Measurements from ENCODE around the gene FSTL3. TPM values are rescaled to one million over a fixed set of nuclear protein-coding genes. Genes with fewer than 3 reads are reported as not detected.
"Not testable (repeated sequence)": the region's sequence is repeated elsewhere in the genome, so short reads cannot be mapped to it uniquely, and the experiment has no call there.

FSTL3 gene
- total RNA-seq, 2 experiments from 2014 or later = 2.5 to 3.0 TPM

GRCh38 chr19:719636-720344, 43.6 kb downstream of the FSTL3 start:
- H3K9me3 Mint-ChIP-seq = peaks cover 8% of the 10 kb centered on the region
- peaks cover 7% of the 10 kb centered on the region for H3K27me3 Mint-ChIP-seq
- no peaks in the 10 kb centered on the region for H3K36me3 Mint-ChIP-seq (ENCODE audit: low read depth)
- DNase-seq = no peak
- no peak overlapping the region for H3K27ac Mint-ChIP-seq
- H3K4me1 Mint-ChIP-seq = no peaks in the 10 kb centered on the region
- POLR2A ChIA-PET = no interaction called here
- H3K4me3 Mint-ChIP-seq = no peak overlapping the region
- CTCF ChIA-PET = no interaction called here

- no peak for DNase-seq
- Mint-ChIP-seq H3K27ac (no peak overlapping the region), H3K4me3 (no peak overlapping the region), H3K36me3 (ENCODE audit: low read depth) (no peaks in the 10 kb centered on the region), H3K4me1 (no peaks in the 10 kb centered on the region), H3K27me3 (peaks cover 7% of the 10 kb centered on the region), H3K9me3 (peaks cover 4% of the 10 kb centered on the region)
- ChIA-PET POLR2A (no interaction called here), CTCF (no interaction called here)
Observed at GRCh38 chr19:720345-721160, 44.4 kb downstream of the FSTL3 start.

- H3K9me3 Mint-ChIP-seq = no peaks in the 10 kb centered on the region
Observed at GRCh38 chr19:722553-723101, 46.4 kb downstream of the FSTL3 start.

GRCh38 chr19:723247-723646, 47.1 kb downstream of the FSTL3 start:
- Mint-ChIP-seq H3K9me3 (no peaks in the 10 kb centered on the region), H3K36me3 (ENCODE audit: low read depth) (no peaks in the 10 kb centered on the region), H3K4me1 (no peaks in the 10 kb centered on the region), H3K4me3 (no peak overlapping the region), H3K27me3 (peaks cover 7% of the 10 kb centered on the region), H3K27ac (no peak overlapping the region)
- CTCF ChIA-PET = interaction anchor here (0.9 kb wide), 1 partner anchor 11 kb away, joined by 3 read pairs; no protein-coding TSS in a partner anchor
- DNase-seq = no peak
- POLR2A ChIA-PET = no interaction called here

More at GRCh38 chr19:722553-723101, 46.4 kb downstream of the FSTL3 start:
- Mint-ChIP-seq H3K4me1 (no peaks in the 10 kb centered on the region), H3K4me3 (no peak overlapping the region), H3K36me3 (ENCODE audit: low read depth) (no peaks in the 10 kb centered on the region), H3K27me3 (peaks cover 7% of the 10 kb centered on the region), H3K27ac (no peak overlapping the region)
- ChIA-PET CTCF (no interaction called here), POLR2A (no interaction called here)
- DNase-seq = no peak

GRCh38 chr19:723714-724113, 47.5 kb downstream of the FSTL3 start:
- H3K4me1 Mint-ChIP-seq = no peaks in the 10 kb centered on the region
- ChIA-PET CTCF (interaction anchor here (0.9 kb wide), 1 partner anchor 10 kb away, joined by 3 read pairs; no protein-coding TSS in a partner anchor), POLR2A (no interaction called here)
- H3K4me3 Mint-ChIP-seq = no peak overlapping the region
- no peaks in the 10 kb centered on the region for H3K9me3 Mint-ChIP-seq
- no peak for DNase-seq
- no peaks in the 10 kb centered on the region for H3K36me3 Mint-ChIP-seq (ENCODE audit: low read depth)
- H3K27me3 Mint-ChIP-seq = peaks cover 4% of the 10 kb centered on the region
- H3K27ac Mint-ChIP-seq = no peak overlapping the region

- ChIA-PET POLR2A (no interaction called here), CTCF (no interaction called here)
- Mint-ChIP-seq H3K27ac (no peak overlapping the region), H3K36me3 (ENCODE audit: low read depth) (no peaks in the 10 kb centered on the region), H3K9me3 (no peaks in the 10 kb centered on the region), H3K27me3 (peaks cover 3% of the 10 kb centered on the region), H3K4me3 (no peak overlapping the region), H3K4me1 (no peaks in the 10 kb centered on the region)
- no peak for DNase-seq
Observed at GRCh38 chr19:725461-726089, 49.4 kb downstream of the FSTL3 start.

- no peaks in the 10 kb centered on the region for H3K27me3 Mint-ChIP-seq
- DNase-seq = no peak
- no peaks in the 10 kb centered on the region for H3K9me3 Mint-ChIP-seq
- CTCF ChIA-PET = no interaction called here
- POLR2A ChIA-PET = no interaction called here
- H3K4me3 Mint-ChIP-seq = no peak overlapping the region
- no peaks in the 10 kb centered on the region for H3K4me1 Mint-ChIP-seq
- H3K36me3 Mint-ChIP-seq (ENCODE audit: low read depth) = no peaks in the 10 kb centered on the region
- H3K27ac Mint-ChIP-seq = no peak overlapping the region
Observed at GRCh38 chr19:726993-727956, 51.1 kb downstream of the FSTL3 start.

GRCh38 chr19:728011-728410, 51.8 kb downstream of the FSTL3 start:
- Mint-ChIP-seq H3K27me3 (no peaks in the 10 kb centered on the region), H3K27ac (no peak overlapping the region), H3K4me1 (peaks cover 7% of the 10 kb centered on the region), H3K36me3 (ENCODE audit: low read depth) (no peaks in the 10 kb centered on the region), H3K4me3 (no peak overlapping the region), H3K9me3 (no peaks in the 10 kb centered on the region)
- DNase-seq = no peak
- ChIA-PET CTCF (no interaction called here), POLR2A (no interaction called here)

- H3K9me3 Mint-ChIP-seq; H3K27ac Mint-ChIP-seq; CTCF ChIA-PET; POLR2A ChIA-PET; H3K36me3 Mint-ChIP-seq (ENCODE audit: low read depth); H3K4me3 Mint-ChIP-seq; DNase-seq; H3K27me3 Mint-ChIP-seq: not testable (repeated sequence)
- peaks cover 16% of the 10 kb centered on the region for H3K4me1 Mint-ChIP-seq
Observed at GRCh38 chr19:729564-729963, 53.4 kb downstream of the FSTL3 start.

GRCh38 chr19:729965-730668, 53.9 kb downstream of the FSTL3 start:
- Mint-ChIP-seq H3K27ac (no peak overlapping the region), H3K36me3 (ENCODE audit: low read depth) (no peaks in the 10 kb centered on the region), H3K27me3 (no peaks in the 10 kb centered on the region), H3K4me1 (peaks cover 16% of the 10 kb centered on the region), H3K9me3 (no peaks in the 10 kb centered on the region), H3K4me3 (no peak overlapping the region)
- no peak for DNase-seq
- ChIA-PET POLR2A (no interaction called here), CTCF (no interaction called here)

GRCh38 chr19:731000-731399, 54.8 kb downstream of the FSTL3 start:
- no peaks in the 10 kb centered on the region for H3K27me3 Mint-ChIP-seq
- H3K36me3 Mint-ChIP-seq (ENCODE audit: low read depth) = no peaks in the 10 kb centered on the region
- H3K4me1 Mint-ChIP-seq = peaks cover 16% of the 10 kb centered on the region
- H3K27ac Mint-ChIP-seq = no peak overlapping the region
- ChIA-PET CTCF (no interaction called here), POLR2A (no interaction called here)
- H3K9me3 Mint-ChIP-seq = no peaks in the 10 kb centered on the region
- H3K4me3 Mint-ChIP-seq = no peak overlapping the region
- DNase-seq = no peak
